Tibial artery (tissue), 4 donors: ENCODE measurements around the gene IFNLR1.

ENCODE experiments used
- DNase-seq, 2 donors: peaks; one replicate each; pipeline ENCODE4 v3.0.0-alpha.2; 2019
- H3K27ac ChIP-seq, 2 donors: fragments of 200-600 bp; sonication (generic) in 1 of 2; 1 replicate in 1 of 2; 2 replicates in 1 of 2; pipeline ENCODE4 v1.5.1; 2018 to 2019; ENCODE audit warnings: mild to moderate bottlenecking in 1 of 2
- H3K27me3 ChIP-seq, 2 donors: fragments of 200-600 bp; sonication (generic) in 1 of 2; one replicate each; pipeline versions ENCODE4 v1.5.1 to v1.6.0; 2016 to 2019
- H3K36me3 ChIP-seq, 3 donors: fragments of 200-600 bp; sonication (generic) in 2 of 3; one replicate each; pipeline ENCODE4 v1.5.1; 2016 to 2019; ENCODE audit warnings: mild to moderate bottlenecking in 2 of 3
- H3K4me1 ChIP-seq, 4 donors: fragments of 200-600 bp; sonication (generic) in 2 of 4; 1 replicate in 3 of 4; 2 replicates in 1 of 4; pipeline ENCODE4 v1.5.1; 2016 to 2019
- H3K4me3 ChIP-seq, 2 donors: fragments of 200-600 bp; sonication (generic) in 1 of 2; 1 replicate in 1 of 2; 2 replicates in 1 of 2; pipeline ENCODE4 v1.5.1; 2018 to 2019; ENCODE audit warnings: mild to moderate bottlenecking in 2 of 2
- H3K9me3 ChIP-seq, 3 donors: fragments of 200-600 bp; sonication (generic) in 1 of 3; one replicate each; pipeline ENCODE4 v1.5.1; 2016 to 2019
- CTCF ChIP-seq, 2 experiments: fragments of 200-600 bp in 1 of 2; fragments of 450-650 bp in 1 of 2; IDR thresholded peaks; one replicate each; pipeline ENCODE4 v1.5.1; 2017 to 2019; ENCODE audit warnings: antibody characterized with exemption in 2 of 2, mild to moderate bottlenecking in 1 of 2, moderate library complexity in 1 of 2
- intact Hi-C: fragments of 100-400 bp; cut with DNase I; formaldehyde crosslinking; loops from one replicate; pipeline ENCODE4 v1.15.0; 2023; ENCODE audit warnings: low total_unique reads

The IFNLR1 gene

GRCh38 chr1:24142546-24143534 lies 44.2 kb downstream of the IFNLR1 start, which contains the start of gene IL22RA1:
Gene IL22RA1, minus strand, starts transcription at chr1:24143140. Its CDS starts 58 bp downstream, at chr1:24143082.
- Histone ChIP-seq H3K27me3 (peaks cover 0 to 16% of the 10 kb centered on the region in 2 donors), H3K4me3 (peak within 1 kb of the TSS; percentile 42 to 55), H3K36me3 (no peaks in the 10 kb centered on the region), H3K4me1 (peaks cover 0 to 12% (median 0%) of the 10 kb centered on the region in 4 donors), H3K27ac (peak within 1 kb of the TSS in 1 of 2 donors; percentile 12), H3K9me3 (no peaks in the 10 kb centered on the region)
- DNase-seq: peak in 1 of 2 donors; percentile 51
- TF ChIP-seq CTCF (IDR thresholded peaks at IDR 0.05): no peak
- intact Hi-C loops: no loop called here

GRCh38 chr1:24141311-24141997 lies 45.6 kb downstream of the IFNLR1 start:
- intact Hi-C loops: no loop called here
- no peak for TF ChIP-seq CTCF (IDR thresholded peaks at IDR 0.05)
- Histone ChIP-seq H3K27me3 (peaks cover 0 to 10% of the 10 kb centered on the region in 2 donors), H3K36me3 (no peaks in the 10 kb centered on the region), H3K9me3 (no peaks in the 10 kb centered on the region), H3K27ac (no peak overlapping the region), H3K4me3 (no peak overlapping the region), H3K4me1 (peaks cover 0 to 12% (median 0%) of the 10 kb centered on the region in 4 donors)
- DNase-seq: no peak

GRCh38 chr1:24140741-24141181 lies 46.3 kb downstream of the IFNLR1 start:
- H3K4me3 ChIP-seq: no peak overlapping the region
- TF ChIP-seq CTCF (IDR thresholded peaks at IDR 0.05): no peak
- intact Hi-C loops: no loop called here

GRCh38 chr1:24139841-24140425 lies 47.2 kb downstream of the IFNLR1 start:
- intact Hi-C loops: no loop called here
- peaks cover 0 to 7% of the 10 kb centered on the region in 2 donors for H3K27me3 ChIP-seq
- no peak for TF ChIP-seq CTCF (IDR thresholded peaks at IDR 0.05)
- DNase-seq: no peak
- peaks cover 0 to 12% (median 0%) of the 10 kb centered on the region in 4 donors for H3K4me1 ChIP-seq
- no peak overlapping the region for H3K4me3 ChIP-seq
- no peaks in the 10 kb centered on the region for H3K9me3 ChIP-seq
- H3K36me3 ChIP-seq: no peaks in the 10 kb centered on the region
- no peak overlapping the region for H3K27ac ChIP-seq

More at GRCh38 chr1:24140741-24141181, 46.3 kb downstream of the IFNLR1 start:
- Histone ChIP-seq H3K27ac (no peak overlapping the region), H3K9me3 (no peaks in the 10 kb centered on the region), H3K4me1 (peaks cover 0 to 12% (median 0%) of the 10 kb centered on the region in 4 donors), H3K36me3 (no peaks in the 10 kb centered on the region), H3K27me3 (peaks cover 0 to 7% of the 10 kb centered on the region in 2 donors)
- DNase-seq: no peak

GRCh38 chr1:24139222-24139489 lies 47.9 kb downstream of the IFNLR1 start:
- no peak overlapping the region for H3K4me3 ChIP-seq

More at GRCh38 chr1:24139222-24139489, 47.9 kb downstream of the IFNLR1 start:
- TF ChIP-seq CTCF (IDR thresholded peaks at IDR 0.05): no peak
- H3K4me1 ChIP-seq: peaks cover 0 to 12% (median 0%) of the 10 kb centered on the region in 4 donors
- intact Hi-C loops: no loop called here
- no peaks in the 10 kb centered on the region for H3K36me3 ChIP-seq
- peaks cover 0 to 7% of the 10 kb centered on the region in 2 donors for H3K27me3 ChIP-seq
- H3K27ac ChIP-seq: no peak overlapping the region
- DNase-seq: no peak
- H3K9me3 ChIP-seq: no peaks in the 10 kb centered on the region
